HG03342 (cell line): ENCODE results near the gene DYNC1I1.

Source experiments
- ATAC-seq: cut with Tn5 transposase; IDR thresholded peaks from one replicate; pipeline ENCODE4 v1.9.1; 2021; ENCODE audit warnings: mild to moderate bottlenecking, moderate library complexity; ENCODE audit not compliant: unreplicated experiment

DYNC1I1 gene

GRCh38 chr7:96126382-96126781, 354.0 kb downstream of the DYNC1I1 start:
- no peak for ATAC-seq

DNA sequence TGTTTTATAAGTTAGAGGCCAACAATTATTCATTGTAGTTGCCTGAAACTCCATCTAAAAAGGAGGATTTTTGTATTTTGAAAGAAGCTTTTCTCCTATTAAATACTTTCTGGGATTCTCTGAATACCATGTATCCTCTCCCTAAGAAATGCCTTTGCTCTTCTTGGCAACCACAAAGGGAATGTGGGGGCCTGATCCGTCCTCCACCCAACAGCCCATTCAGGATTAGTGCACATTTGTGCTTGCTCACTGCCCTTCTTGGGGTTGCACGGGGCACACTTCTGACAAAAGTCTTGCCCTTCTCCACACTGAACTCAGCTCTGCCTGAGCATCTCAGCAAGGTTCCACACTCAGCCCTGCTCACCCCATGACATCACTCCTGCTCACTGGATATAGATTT, 355.4 kb downstream of the DYNC1I1 start:
- no peak for ATAC-seq

DNA sequence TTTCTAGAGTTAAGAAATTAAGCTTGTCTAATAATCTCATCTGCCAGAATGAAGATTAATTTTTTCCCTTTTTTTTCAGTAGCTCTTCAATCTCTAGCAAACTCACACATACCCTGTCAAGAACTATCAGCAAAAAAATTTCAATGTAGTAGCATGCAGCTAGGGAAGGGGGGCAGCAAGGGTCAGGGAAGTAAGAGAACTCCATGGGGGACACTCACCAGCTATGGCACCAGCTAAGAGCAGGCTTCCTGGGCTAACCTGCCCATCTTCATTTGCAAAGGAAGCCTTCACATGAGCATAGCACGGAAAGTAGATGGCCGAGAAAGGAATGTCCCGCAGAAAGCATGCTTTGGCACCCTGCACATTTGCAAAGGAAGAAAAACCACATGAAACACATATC, 359.2 kb downstream of the DYNC1I1 start:
- no peak for ATAC-seq

DNA sequence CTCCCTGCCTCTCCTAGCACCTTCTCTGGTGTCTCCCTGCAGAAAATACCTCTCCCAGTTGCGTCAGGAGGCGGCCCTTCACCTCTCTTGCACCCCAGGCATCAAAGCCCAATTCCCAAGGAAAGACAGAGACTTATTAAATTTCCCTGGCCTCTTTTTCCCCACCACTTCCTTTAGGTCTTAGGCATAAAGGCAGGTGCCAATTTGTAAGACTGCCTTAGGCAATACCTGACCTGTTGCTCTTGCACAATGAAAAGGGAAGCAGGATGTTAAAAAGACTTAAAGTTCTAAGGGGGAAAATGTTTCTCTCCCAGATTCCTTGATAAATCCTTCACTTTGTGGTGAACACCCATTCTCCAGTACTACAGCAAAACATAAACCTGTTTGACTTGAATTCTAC, 362.9 kb downstream of the DYNC1I1 start:
- ATAC-seq: no peak

GRCh38 chr7:96136600-96137239, 364.4 kb downstream of the DYNC1I1 start:
- no peak for ATAC-seq

DNA sequence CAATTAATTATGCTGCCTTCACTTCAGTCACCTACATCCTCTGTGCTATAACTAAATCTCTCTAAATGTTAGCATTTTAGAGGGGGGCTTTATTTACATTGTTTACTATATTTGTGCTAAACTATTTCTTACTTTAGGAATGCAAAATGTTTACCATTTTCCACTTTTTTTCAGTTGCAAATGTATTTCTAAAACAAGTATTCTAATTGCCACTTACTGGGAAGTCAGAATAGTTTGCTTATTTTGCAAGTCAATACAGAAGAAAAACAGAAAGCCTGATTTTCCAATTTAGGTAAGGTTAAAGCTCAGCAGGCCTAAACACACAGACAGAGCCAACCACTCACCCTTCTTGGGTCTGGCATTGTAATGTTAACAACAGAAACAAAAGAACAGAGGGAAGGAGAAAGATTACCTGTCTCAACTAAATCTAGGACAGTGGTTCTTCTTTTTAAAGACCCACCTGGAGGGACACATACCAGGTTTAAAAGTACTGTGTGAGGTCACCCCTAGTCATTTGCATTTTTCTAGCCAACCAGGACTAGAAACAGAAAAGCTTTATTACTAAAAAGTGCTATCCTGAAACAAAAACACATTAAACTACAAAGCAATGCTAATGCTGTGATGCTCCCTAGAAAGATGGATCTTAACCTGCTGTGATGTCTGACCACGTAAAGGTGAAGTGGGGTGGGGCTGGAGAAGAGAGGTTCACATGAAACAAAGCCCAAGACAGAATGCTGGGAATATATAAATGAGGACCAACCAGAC, 371.3 kb downstream of the DYNC1I1 start:
- no peak for ATAC-seq

DNA sequence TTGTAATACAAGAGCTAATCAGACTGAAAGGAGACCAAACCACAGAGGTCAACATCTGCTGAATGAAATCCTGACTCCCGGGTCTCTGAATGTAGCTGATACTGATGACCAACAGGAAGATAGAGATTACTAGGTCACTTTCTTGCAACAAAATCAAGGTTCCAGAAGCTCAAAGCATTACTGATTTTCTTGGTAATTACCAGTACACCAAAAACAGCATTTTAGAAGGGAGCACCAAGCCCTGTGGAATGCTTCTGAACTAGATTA, 371.8 kb downstream of the DYNC1I1 start:
- ATAC-seq: no peak
